ENCODE measurements around the gene TM4SF4. TPM values are rescaled to one million over a fixed set of nuclear protein-coding genes. Genes with fewer than 3 reads are reported as not detected.

TM4SF4 gene
- total RNA-seq, 4 donors from 2014 or later = 0.24 to 0.65 TPM; not detected in 2

DNA sequence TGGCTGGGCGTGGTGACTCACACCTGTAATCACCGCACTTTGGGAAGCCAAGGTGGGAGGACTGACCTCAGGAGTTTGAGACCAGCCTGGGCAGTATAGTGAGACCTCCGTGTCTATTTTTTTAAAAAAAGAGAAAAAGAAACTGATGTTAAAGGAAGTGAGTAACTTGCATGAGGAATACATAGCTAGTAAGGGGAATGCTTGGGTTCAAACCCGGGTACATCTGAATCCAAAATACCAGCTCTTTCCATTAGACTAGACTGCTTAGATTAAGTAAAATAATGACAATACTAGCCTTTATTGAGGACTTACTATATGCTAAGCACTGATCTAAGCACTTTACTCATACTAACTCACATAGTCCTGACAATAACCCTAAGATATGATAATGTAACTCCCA is 22.4 kb downstream of the TM4SF4 start:
- no peak for TF ChIP-seq CTCF (IDR thresholded peaks at IDR 0.05)
- ATAC-seq (ENCODE audit: low FRiP score) (no peak), DNase-seq (ENCODE audit: low spot score) (no peak)

- no peak for DNase-seq (ENCODE audit: low spot score)
- TF ChIP-seq CTCF (IDR thresholded peaks at IDR 0.05) = no peak
- no peak for ATAC-seq (ENCODE audit: low FRiP score)
Observed at GRCh38 chr3:149497966-149498670, 23.6 kb downstream of the TM4SF4 start.

DNA sequence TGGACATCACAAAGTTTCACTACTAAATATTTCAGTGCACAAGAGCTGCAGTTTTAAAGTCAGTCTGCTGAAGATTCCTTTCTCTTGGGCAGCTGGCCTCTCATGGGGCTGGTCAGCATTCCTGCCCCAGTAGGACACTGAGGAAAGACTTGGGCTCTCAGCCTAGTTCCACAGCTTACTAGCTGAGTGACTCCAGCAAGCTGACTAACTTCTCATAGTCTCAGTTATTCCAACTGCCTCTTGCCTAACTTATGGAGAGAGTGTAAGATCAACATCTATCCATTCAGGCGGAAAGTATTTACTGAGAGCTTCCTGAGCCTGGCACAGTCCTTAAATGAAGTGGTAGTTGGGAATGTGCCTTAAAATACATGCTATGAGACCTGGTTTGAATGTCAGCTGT is 27.0 kb downstream of the TM4SF4 start:
- no peak for ATAC-seq (ENCODE audit: low FRiP score)
- no peak for DNase-seq (ENCODE audit: low spot score)
- no peak for TF ChIP-seq CTCF (IDR thresholded peaks at IDR 0.05)

DNA sequence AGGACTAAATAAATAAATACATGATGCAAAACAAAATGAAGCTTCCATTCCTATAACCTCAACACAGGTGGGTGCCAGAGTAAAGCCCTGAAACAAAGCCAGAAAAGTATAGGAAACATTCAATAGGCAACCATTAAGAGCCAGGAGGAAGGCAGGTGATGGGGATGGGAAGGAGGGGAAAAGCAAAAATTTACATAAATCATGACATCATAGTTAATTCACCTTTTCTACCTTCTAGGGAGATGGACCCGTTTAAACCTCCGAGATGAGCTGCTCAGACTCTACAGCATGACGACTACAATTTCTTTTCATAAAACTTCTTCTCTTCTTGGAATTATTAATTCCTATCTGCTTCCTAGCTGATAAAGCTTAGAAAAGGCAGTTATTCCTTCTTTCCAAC is 27.9 kb downstream of the TM4SF4 start:
- TF ChIP-seq CTCF (IDR thresholded peaks at IDR 0.05) = no peak
- ATAC-seq (ENCODE audit: low FRiP score) (no peak), DNase-seq (ENCODE audit: low spot score) (no peak)

DNA sequence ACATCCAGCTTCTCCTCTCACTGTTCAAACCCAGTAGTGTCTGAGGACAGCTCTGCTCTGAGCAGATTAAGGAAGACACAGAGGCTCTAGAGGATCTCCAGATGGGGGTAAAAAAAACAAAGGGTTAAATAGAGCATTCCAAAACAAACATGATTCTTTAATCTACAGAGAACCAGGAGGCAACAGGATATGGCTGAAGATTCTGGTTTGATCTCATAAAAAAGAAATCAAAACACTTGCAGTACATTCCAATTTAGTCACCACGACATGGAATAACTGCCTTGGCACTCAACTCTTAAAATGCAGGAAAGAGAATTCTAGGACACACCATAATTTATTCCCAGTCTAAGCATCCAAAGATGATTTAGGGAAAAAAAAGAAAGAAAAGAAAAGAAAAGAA is 32.0 kb downstream of the TM4SF4 start:
- DNase-seq (ENCODE audit: low spot score) = no peak
- no peak for TF ChIP-seq CTCF (IDR thresholded peaks at IDR 0.05)

GRCh38 chr3:149506965-149507364 is 32.5 kb downstream of the TM4SF4 start:
- DNase-seq (ENCODE audit: low spot score) (no peak), ATAC-seq (ENCODE audit: low FRiP score) (no peak)
- TF ChIP-seq CTCF (IDR thresholded peaks at IDR 0.05) = no peak

More for the DNA sequence above, 32.0 kb downstream of the TM4SF4 start:
- no peak for ATAC-seq (ENCODE audit: low FRiP score)
